D721Med (cell line): ENCODE results near the gene FAM227B.
A peak's percentile ranks its signal among the peaks of the same experiment; 100 is the strongest.
"Not testable (repeated sequence)": the region's sequence is repeated elsewhere in the genome, so short reads cannot be mapped to it uniquely, and the experiment has no call there.

Experiments
- DNase-seq: peaks from one replicate; pipeline ENCODE4 v3.0.0; 2011; ENCODE audit warnings: low spot score; ENCODE audit not compliant: insufficient read length
- FAIRE-seq: peaks from 2 replicates; lab custom pipeline; 2011; peaks lifted over from hg19 to GRCh38; lab: Jason Lieb, UNC
- TF ChIP-seq, protein P1 (sequence below): IDR thresholded peaks from 2 replicates; pipeline ENCODE4 v1.5.1; 2012; ENCODE audit warnings: mild to moderate bottlenecking, control low read depth; ENCODE audit not compliant: insufficient read depth; ENCODE audit errors: missing control alignments

Gene FAM227B

DNA sequence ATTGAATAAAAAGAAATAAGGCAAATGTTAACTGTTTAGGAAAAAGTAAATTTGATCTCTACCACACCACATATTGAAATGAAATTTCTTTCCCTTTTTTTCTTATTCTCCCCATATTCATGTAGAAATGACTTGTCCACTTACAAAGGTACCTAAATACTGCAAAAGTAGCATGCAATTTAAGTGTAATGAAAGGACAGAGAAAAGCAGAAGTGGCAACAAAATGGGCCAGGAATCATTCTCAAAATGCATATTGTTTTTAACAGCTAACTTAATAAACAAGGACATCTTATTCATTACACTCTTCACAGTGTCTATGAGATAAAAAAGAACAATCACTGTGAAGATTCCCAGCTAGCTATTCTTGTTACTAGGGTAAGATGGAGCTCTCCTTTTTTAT lies 238.2 kb downstream of the FAM227B start:
- TF ChIP-seq, protein P1, sequence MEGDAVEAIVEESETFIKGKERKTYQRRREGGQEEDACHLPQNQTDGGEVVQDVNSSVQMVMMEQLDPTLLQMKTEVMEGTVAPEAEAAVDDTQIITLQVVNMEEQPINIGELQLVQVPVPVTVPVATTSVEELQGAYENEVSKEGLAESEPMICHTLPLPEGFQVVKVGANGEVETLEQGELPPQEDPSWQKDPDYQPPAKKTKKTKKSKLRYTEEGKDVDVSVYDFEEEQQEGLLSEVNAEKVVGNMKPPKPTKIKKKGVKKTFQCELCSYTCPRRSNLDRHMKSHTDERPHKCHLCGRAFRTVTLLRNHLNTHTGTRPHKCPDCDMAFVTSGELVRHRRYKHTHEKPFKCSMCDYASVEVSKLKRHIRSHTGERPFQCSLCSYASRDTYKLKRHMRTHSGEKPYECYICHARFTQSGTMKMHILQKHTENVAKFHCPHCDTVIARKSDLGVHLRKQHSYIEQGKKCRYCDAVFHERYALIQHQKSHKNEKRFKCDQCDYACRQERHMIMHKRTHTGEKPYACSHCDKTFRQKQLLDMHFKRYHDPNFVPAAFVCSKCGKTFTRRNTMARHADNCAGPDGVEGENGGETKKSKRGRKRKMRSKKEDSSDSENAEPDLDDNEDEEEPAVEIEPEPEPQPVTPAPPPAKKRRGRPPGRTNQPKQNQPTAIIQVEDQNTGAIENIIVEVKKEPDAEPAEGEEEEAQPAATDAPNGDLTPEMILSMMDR: no peak
- FAIRE-seq: peak; percentile 80
- DNase-seq: no peak

- DNase-seq: no peak
- no peak for FAIRE-seq
- TF ChIP-seq, protein P1: no peak
Measured at GRCh38 chr15:49380912-49381311, 239.7 kb downstream of the FAM227B start.

DNA sequence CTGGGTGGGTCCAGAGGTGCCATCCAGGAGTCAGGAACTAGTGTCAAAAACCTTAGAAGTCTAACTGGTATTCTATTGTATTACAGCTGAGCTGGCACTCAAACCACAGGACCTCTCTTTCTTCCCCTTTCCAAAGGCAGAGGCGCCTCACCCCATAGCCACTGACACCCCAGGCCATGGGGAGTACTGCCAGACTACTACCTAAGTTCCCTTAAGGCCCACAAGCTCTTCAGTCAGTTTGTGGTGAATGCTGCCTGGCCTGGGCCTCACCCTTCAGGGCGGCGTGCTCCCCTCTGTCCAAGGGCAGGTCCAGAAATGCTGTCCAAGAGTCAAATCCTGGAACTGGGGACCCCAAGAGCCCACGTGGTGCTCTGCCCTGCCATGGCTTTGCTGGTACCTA lies 240.6 kb downstream of the FAM227B start:
- FAIRE-seq: no peak
- DNase-seq: no peak
- TF ChIP-seq, protein P1: no peak

- TF ChIP-seq, protein P1: no peak
- DNase-seq (no peak), FAIRE-seq (no peak)
Measured at GRCh38 chr15:49372366-49372765, 248.3 kb downstream of the FAM227B start.

DNA sequence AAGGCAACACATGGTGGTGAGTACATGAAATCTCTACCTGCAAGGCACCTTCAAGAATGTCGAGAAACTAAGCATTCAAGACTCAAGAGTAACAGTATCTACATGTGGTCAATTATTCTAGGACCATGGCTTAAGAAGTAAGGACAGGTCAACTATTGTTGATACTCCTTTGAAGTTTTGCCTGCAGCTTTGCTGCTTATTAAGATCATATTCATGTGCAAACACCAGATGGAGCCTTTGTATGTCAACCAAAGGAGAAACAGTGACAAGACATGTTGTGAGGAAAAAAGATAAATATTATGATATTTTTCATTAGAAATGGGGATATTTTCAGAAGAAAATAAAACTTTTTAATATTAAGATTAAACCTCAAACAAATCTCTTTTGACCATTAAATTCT lies 249.8 kb downstream of the FAM227B start:
- FAIRE-seq (no peak), DNase-seq (no peak)

GRCh38 chr15:49366496-49366895 lies 254.1 kb downstream of the FAM227B start:
- no peak for FAIRE-seq
- TF ChIP-seq, protein P1: no peak
- no peak for DNase-seq

More for the DNA sequence above, 249.8 kb downstream of the FAM227B start:
- TF ChIP-seq, protein P1: no peak

GRCh38 chr15:49361370-49361769 lies 259.2 kb downstream of the FAM227B start:
- TF ChIP-seq, protein P1: no peak
- FAIRE-seq: no peak
- DNase-seq: no peak

- DNase-seq, FAIRE-seq: not testable (repeated sequence)
Measured at GRCh38 chr15:49354439-49354838, 266.2 kb downstream of the FAM227B start.
